GM19328 (cell line): Measurements from ENCODE around the gene ZNF687.
A peak's percentile ranks its signal among the peaks of the same experiment; 100 is the strongest.
"Not testable (repeated sequence)": the region's sequence is repeated elsewhere in the genome, so short reads cannot be mapped to it uniquely, and the experiment has no call there.

Experiments
- ATAC-seq: cut with Tn5 transposase; IDR thresholded peaks from one replicate; pipeline ENCODE4 v1.9.1; 2021; ENCODE audit warnings: mild to moderate bottlenecking, moderate library complexity; ENCODE audit not compliant: unreplicated experiment

Gene ZNF687

GRCh38 chr1:151281969-151282882 is at the start of gene ZNF687:
ZNF687 (plus strand) TSS chr1:151282299; CDS start chr1:151286292, 3,993 bp downstream.
- peak; percentile 84 for ATAC-seq

DNA sequence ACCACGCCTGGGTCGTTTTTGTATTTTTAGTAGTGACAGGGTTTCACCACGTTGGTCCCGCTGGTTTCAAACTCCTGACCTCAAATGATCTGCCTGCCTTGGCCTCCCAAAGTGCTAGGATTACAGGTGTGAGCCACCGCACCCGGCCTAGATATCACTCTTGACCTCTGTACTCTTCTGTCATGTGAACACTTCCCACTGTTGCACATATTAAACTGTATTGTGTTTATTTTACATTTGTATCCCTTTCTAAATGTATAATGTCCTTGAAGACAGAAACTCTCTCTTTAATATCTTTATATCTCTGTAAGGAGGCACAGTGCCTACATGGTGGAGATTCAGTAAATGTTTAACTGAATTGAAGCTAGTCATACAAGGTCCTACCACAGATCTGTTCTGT is 46.9 kb upstream of the ZNF687 start:
- no peak for ATAC-seq

GRCh38 chr1:151237678-151238466 is 44.2 kb upstream of the ZNF687 start:
- no peak for ATAC-seq

DNA sequence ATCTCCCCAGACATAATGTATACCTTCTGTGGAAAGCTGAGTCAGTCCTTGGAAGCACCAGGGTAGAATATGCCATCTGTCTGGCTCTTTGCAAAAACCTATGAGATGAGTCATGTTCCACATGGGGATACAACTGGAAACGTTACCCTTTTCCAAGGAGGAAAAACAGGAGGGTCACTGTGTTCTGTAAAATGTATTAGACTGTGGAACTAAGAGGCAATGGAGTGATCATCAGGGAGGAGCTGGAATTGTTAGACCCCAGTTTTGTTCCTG is 43.7 kb upstream of the ZNF687 start:
- no peak for ATAC-seq

DNA sequence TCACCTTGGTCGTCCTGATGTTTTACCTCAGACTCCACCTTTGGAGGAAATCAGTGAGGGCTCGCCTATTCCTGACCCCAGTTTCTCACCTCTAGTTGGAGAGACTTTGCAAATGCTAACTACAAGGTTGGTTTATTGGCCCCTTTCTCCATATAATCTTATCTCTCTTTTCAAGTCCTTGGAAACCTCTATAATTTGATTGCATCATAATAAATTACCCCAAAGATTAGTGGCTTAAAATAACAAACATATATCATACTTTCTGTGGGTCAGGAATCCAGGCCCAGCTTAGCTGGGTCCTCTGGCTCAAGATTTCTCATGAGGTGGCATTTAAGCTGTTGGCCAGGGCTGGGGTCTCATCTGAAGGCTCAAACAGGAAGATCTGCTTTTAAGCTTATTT is 39.7 kb upstream of the ZNF687 start:
- ATAC-seq, result no peak

DNA sequence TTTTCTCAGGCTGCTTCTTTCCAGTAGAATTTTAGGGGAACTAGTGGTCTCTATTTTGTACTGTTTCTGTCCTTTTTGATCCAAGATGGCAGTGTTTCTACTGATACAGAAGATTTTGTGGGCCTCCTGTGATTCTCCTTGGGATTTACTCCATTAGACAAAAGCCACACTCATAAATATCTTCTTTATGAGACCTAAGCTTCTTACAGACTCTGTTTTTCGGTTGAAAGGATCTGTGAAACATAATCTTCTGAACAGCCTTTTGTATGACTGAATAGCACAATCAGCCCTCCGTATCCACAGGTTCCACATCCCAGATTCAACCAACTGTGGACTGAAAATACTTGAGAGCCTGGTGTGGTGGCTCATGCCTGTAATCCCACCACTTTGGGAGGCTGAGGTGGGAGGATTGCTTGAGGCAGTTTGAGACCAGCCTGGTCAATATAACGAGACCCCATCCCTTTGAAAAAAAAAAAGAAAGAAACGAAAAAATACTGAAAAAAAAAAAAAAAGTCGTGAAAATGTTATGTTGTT is 38.3 kb upstream of the ZNF687 start:
- ATAC-seq, result no peak

DNA sequence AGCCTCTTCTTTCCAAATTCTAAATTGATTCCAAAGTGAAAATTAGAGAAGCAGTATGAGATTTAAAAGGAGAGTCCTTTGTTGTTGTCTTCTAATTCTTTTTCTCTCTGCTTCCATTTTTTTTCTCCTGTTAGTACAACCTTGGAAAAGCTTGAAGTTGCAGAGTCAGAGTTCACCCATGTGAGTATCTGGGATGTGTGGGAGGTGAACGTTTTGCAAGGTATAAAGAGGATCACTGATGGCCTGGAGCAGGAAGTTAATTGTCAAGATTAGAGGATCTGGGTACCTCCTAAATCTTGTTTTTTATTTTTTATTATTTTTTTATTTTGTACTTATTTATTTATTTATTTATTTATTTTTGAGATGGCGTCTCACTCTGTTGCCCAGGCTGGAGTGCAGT is 35.3 kb upstream of the ZNF687 start:
- no peak for ATAC-seq

GRCh38 chr1:151251656-151252470 is 30.2 kb upstream of the ZNF687 start:
- ATAC-seq, result no peak

DNA sequence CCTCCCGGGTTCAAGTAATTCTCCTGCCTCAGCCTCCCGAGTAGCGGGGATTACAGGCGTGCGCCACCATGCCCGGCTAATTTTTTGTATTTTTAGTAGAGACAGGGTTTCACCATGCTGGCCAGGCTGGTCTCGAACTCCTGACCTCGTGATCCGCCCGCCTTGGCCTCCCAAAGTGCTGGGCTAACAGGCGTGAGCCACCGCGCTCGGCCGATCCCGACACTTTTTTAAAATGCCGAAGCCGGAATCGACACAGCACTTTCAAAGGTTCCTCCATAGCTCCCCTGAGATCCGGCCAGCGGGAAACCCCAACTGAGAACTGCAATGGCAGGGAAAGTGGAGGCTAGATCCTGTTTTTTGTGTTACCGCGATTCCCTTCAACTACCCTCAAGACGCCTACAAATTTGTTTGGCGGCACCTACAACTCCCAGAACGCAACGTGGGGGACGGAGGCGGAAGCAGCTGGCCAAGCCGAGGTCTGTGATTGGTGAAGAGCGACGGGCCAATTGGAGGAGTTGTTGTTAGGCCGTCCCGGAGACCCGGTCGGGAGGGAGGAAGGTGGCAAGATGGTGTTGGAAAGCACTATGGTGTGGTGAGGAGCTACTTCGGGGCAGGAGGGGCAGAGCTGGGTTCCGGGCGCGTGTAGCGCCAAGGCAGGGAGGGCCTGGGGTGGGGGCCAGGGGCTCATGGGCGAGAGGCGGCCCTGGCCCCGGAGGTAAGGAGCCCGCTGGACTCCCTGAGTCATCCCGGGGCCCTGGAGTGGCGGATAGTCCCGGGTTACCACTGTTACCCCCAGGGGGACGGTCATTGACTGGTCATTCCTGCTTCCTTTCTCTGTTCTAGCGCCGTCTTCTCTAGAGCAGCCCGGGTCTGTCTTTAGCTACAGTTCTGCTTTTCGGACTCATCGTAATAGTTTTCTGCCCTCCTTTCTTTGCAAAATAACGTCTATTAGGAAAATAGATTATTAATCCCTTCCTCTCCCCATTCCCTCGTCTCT is 27.6 kb upstream of the ZNF687 start, which contains the start of gene PSMD4:
Gene PSMD4, plus strand, starts transcription at position 518 of the 997 bp plus-strand sequence. Its CDS starts 49 bp downstream, at position 567.
- peak; percentile 91 for ATAC-seq

DNA sequence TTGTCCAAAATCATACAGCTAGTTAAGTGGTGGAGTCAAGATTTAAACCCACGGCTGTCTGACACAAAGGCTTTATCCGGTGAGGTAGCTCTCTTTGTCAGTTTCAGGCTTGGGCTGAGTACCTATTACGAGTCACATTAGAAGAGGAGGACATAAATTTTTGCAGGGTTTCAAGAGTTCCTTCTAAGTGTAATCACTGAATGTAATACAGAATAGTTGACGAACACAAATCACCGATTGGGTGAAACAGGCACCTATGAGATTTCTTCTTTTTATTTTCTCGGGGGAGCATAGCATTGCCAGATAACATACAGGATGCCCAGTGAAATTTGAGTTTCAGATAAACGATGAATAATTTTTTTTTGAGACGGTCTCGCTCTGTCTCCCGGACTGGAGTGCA is 26.7 kb upstream of the ZNF687 start:
- ATAC-seq, result no peak

DNA sequence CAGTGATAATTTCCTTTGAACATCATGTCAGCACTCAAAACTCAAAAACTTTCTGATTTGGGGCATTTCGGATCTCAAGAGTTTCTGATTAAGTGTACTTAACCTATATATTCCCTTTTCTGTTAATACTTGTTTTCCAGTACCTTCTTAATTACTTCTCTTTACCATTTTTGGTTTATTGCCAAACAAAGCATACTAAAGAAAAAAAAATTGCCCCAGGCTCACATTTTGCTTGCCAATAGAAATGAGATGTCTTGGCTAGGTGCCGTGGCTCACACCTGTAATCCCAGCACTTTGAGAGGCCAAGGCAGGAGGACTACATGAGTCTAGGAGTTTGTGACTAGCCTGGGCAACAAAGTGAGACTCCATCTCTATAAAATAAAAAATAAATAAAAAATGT is 22.7 kb upstream of the ZNF687 start:
- no peak for ATAC-seq

- ATAC-seq, result no peak
Observed at GRCh38 chr1:151265446-151266236, 16.5 kb upstream of the ZNF687 start.

- ATAC-seq, result no peak
Observed at GRCh38 chr1:151266315-151266714, 15.8 kb upstream of the ZNF687 start.

- no peak for ATAC-seq
Observed at GRCh38 chr1:151266821-151267220, 15.3 kb upstream of the ZNF687 start.

GRCh38 chr1:151267760-151268159 is 14.3 kb upstream of the ZNF687 start:
- ATAC-seq, result no peak

- no peak for ATAC-seq
Observed at GRCh38 chr1:151273924-151274466, 8.1 kb upstream of the ZNF687 start.

DNA sequence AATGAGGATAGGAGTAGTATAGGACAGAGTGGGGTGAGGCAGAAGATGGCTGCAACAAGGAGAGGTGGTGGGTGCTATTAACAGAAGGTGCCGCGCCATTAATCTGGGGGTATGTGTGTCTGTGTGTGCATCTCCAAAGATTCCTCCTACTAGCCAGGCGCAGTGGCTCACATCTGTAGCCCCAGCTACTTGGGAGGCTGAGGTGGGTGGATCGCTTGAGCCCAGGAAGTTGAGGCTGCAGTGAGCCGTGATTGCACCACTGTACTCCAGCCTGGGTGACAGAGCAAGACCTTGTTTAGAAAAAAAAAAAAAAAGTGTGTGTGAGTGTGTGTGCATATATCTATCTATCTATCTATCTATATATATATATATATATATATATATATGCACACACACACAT is 6.8 kb upstream of the ZNF687 start:
- not testable (repeated sequence) for ATAC-seq

DNA sequence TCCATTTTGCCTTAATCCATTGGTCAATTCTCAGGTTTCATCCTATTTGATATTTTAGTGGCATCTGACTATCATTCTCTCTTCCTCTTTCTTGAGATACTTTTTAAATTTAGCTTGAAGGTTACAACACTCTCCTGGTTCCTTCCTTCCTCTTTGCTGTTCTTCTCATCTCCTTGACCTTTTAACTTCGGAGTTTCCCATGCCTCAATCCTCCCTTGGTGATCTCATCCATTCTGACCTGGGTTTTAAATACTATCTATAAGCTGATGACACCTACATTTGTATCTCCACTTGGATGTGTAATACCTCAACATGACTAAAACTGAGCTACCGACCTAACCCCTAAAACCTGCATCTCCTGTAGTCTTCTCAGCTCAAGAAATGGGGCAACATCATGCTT is 4.8 kb upstream of the ZNF687 start:
- ATAC-seq, result no peak
